Peyer's patch (tissue), 4 donors: ENCODE measurements around the gene DHX36. TPM values are rescaled to one million over a fixed set of nuclear protein-coding genes. Genes with fewer than 3 reads are reported as not detected.
A peak's percentile ranks its signal among the peaks of the same experiment; 100 is the strongest.

Experiments used
- DNase-seq, 3 donors: peaks; one replicate each; pipeline ENCODE4 v3.0.0-alpha.2; 2017 to 2019
- H3K27ac ChIP-seq, 4 donors: fragments of 200-600 bp; sonication (generic); one replicate each; pipeline ENCODE4 v1.5.1; 2016 to 2019
- H3K27me3 ChIP-seq, 2 donors: fragments of 200-600 bp; sonication (generic); one replicate each; pipeline ENCODE4 v1.5.1; 2019
- H3K36me3 ChIP-seq, 3 donors: fragments of 200-600 bp; sonication (generic); one replicate each; pipeline ENCODE4 v1.5.1; 2016 to 2019
- H3K4me1 ChIP-seq, 4 donors: fragments of 200-600 bp; sonication (generic); one replicate each; pipeline ENCODE4 v1.5.1; 2016 to 2019
- H3K4me3 ChIP-seq, 4 donors: fragments of 200-600 bp; sonication (generic); 1 replicate in 3 of 4; 2 replicates in 1 of 4; pipeline ENCODE4 v1.5.1; 2016 to 2019; ENCODE audit warnings: mild to moderate bottlenecking in 1 of 4
- H3K9me3 ChIP-seq, 4 donors: fragments of 200-600 bp; sonication (generic); one replicate each; pipeline ENCODE4 v1.5.1; 2016 to 2019; ENCODE audit warnings: mild to moderate bottlenecking in 1 of 4
- CTCF ChIP-seq, 6 experiments: fragments of 450-650 bp in 4 of 6; fragments of 200-600 bp in 2 of 6; sonication (generic) in 1 of 6; IDR thresholded peaks; one replicate each; pipeline ENCODE4 v1.5.1; 2017 to 2019; ENCODE audit warnings: antibody characterized with exemption in 6 of 6, mild to moderate bottlenecking in 3 of 6, moderate library complexity in 1 of 6
- POLR2A ChIP-seq, 2 donors: fragments of 450-650 bp; IDR thresholded peaks; one replicate each; pipeline ENCODE4 v1.5.1; 2017; ENCODE audit warnings: antibody characterized with exemption in 2 of 2, mild to moderate bottlenecking in 2 of 2, moderate library complexity in 2 of 2
- total RNA-seq, 4 donors: library from RNA; depleted of rRNA; stranded (reverse); fragments of >200 nt; gene quantifications; one replicate each; pipeline ENCODE4 v1.1.0, GENCODE V29; 2016

Gene DHX36
- total RNA-seq, 4 donors from 2014 or later, result 40.3 to 67.7 (median 54.7) TPM

GRCh38 chr3:154273381-154273780 lies 50.9 kb downstream of the DHX36 start:
- Histone ChIP-seq H3K27ac (no peak overlapping the region), H3K27me3 (no peaks in the 10 kb centered on the region), H3K4me1 (no peaks in the 10 kb centered on the region), H3K4me3 (no peak overlapping the region), H3K36me3 (peaks cover 0 to 55% (median 0%) of the 10 kb centered on the region in 3 donors), H3K9me3 (no peaks in the 10 kb centered on the region)
- DNase-seq, result no peak
- TF ChIP-seq CTCF (IDR thresholded peaks at IDR 0.05) (no peak), POLR2A (IDR thresholded peaks at IDR 0.05) (no peak)

- H3K9me3 ChIP-seq, result no peaks in the 10 kb centered on the region
- no peaks in the 10 kb centered on the region for H3K4me1 ChIP-seq
- TF ChIP-seq POLR2A (IDR thresholded peaks at IDR 0.05) (no peak), CTCF (IDR thresholded peaks at IDR 0.05) (no peak)
- DNase-seq, result no peak
- H3K27ac ChIP-seq, result no peak overlapping the region
- no peak overlapping the region for H3K4me3 ChIP-seq
- peaks cover 0 to 54% (median 0%) of the 10 kb centered on the region in 3 donors for H3K36me3 ChIP-seq
- no peaks in the 10 kb centered on the region for H3K27me3 ChIP-seq
Measured at GRCh38 chr3:154254527-154254926, 69.8 kb downstream of the DHX36 start.

- Histone ChIP-seq H3K27me3 (no peaks in the 10 kb centered on the region), H3K4me3 (no peak overlapping the region), H3K27ac (no peak overlapping the region), H3K36me3 (peaks cover 0 to 42% (median 0%) of the 10 kb centered on the region in 3 donors), H3K9me3 (no peaks in the 10 kb centered on the region), H3K4me1 (no peaks in the 10 kb centered on the region)
- TF ChIP-seq CTCF (IDR thresholded peaks at IDR 0.05), result peak; percentile 20 to 92 (median 78)
- TF ChIP-seq POLR2A (IDR thresholded peaks at IDR 0.05), result no peak
- peak; percentile 59 to 93 (median 90) for DNase-seq
Measured at GRCh38 chr3:154252759-154253638, 71.3 kb downstream of the DHX36 start.

- Histone ChIP-seq H3K27me3 (no peaks in the 10 kb centered on the region), H3K4me1 (no peaks in the 10 kb centered on the region), H3K4me3 (no peak overlapping the region), H3K27ac (no peak overlapping the region), H3K9me3 (no peaks in the 10 kb centered on the region), H3K36me3 (peaks cover 0 to 31% (median 0%) of the 10 kb centered on the region in 3 donors)
- TF ChIP-seq POLR2A (IDR thresholded peaks at IDR 0.05), result no peak
- no peak for TF ChIP-seq CTCF (IDR thresholded peaks at IDR 0.05)
- DNase-seq, result no peak
Measured at GRCh38 chr3:154251610-154252009, 72.7 kb downstream of the DHX36 start.

- no peak for DNase-seq
- no peaks in the 10 kb centered on the region for H3K4me1 ChIP-seq
- TF ChIP-seq POLR2A (IDR thresholded peaks at IDR 0.05) (no peak), CTCF (IDR thresholded peaks at IDR 0.05) (no peak)
- peaks cover 0 to 27% (median 0%) of the 10 kb centered on the region in 3 donors for H3K36me3 ChIP-seq
- H3K27me3 ChIP-seq, result no peaks in the 10 kb centered on the region
- no peak overlapping the region for H3K27ac ChIP-seq
- no peaks in the 10 kb centered on the region for H3K9me3 ChIP-seq
- H3K4me3 ChIP-seq, result no peak overlapping the region
Measured at GRCh38 chr3:154250291-154250690, 74.0 kb downstream of the DHX36 start.
